HepG2 (cell line): ENCODE measurements around the gene METRN. TPM values are rescaled to one million over a fixed set of nuclear protein-coding genes. Genes with fewer than 3 reads are reported as not detected.

Experiments used
- ATF7 ChIP-seq, 2 experiments: fragments of 450-650 bp in 1 of 2; sonication (generic) in 1 of 2; formaldehyde crosslinking in 1 of 2; IDR thresholded peaks; 2 replicates each; pipeline versions ENCODE4 v1.4.0 to v1.6.1; 2016 to 2020; ENCODE audit warnings: antibody characterized with exemption in 1 of 2, mild to moderate bottlenecking in 1 of 2, missing genetic modification reagents in 1 of 2
- HCFC1 ChIP-seq: fragments of 150-350 bp; IDR thresholded peaks from 2 replicates; pipeline ENCODE4 v1.6.1; 2014; ENCODE audit warnings: low read depth, low read length
- HIVEP1 ChIP-seq: sonication (generic); formaldehyde crosslinking; IDR thresholded peaks from 2 replicates; pipeline ENCODE4 v1.4.0; 2020; ENCODE audit warnings: mild to moderate bottlenecking, missing genetic modification reagents
- HOXA9 ChIP-seq: sonication (generic); formaldehyde crosslinking; IDR thresholded peaks from 2 replicates; pipeline ENCODE4 v1.8.1; 2022; ENCODE audit warnings: missing genetic modification reagents, mild to moderate bottlenecking, moderate library complexity, borderline replicate concordance
- MXD3 ChIP-seq: IDR thresholded peaks from 2 replicates; pipeline ENCODE4 v1.6.1; 2016; ENCODE audit warnings: mild to moderate bottlenecking, missing biosample characterization, missing genetic modification reagents
- NFYC ChIP-seq: IDR thresholded peaks from 2 replicates; pipeline ENCODE4 v1.6.1; 2016; ENCODE audit warnings: missing genetic modification reagents, missing compliant biosample characterization
- PHF8 ChIP-seq: sonication (generic); formaldehyde crosslinking; IDR thresholded peaks from 2 replicates; pipeline ENCODE4 v1.5.0; 2020; ENCODE audit warnings: missing genetic modification reagents
- POLR2AphosphoS5 ChIP-seq: IDR thresholded peaks from 2 replicates; pipeline ENCODE4 v1.6.1; 2012; ENCODE audit warnings: low read depth, low read length
- RARG ChIP-seq: sonication (generic); formaldehyde crosslinking; IDR thresholded peaks from 2 replicates; pipeline ENCODE4 v1.4.0; 2020; ENCODE audit warnings: low read depth, mild to moderate bottlenecking, missing genetic modification reagents
- RELA ChIP-seq: sonication (generic); formaldehyde crosslinking; IDR thresholded peaks from 2 replicates; pipeline ENCODE4 v1.4.0; 2020; ENCODE audit warnings: missing genetic modification reagents
- SNAI1 ChIP-seq: sonication (generic); formaldehyde crosslinking; IDR thresholded peaks from 2 replicates; pipeline ENCODE4 v1.5.0; 2020; ENCODE audit warnings: mild to moderate bottlenecking, missing genetic modification reagents, borderline replicate concordance
- SP2 ChIP-seq: sonication (generic); formaldehyde crosslinking; IDR thresholded peaks from 2 replicates; pipeline ENCODE4 v1.5.1; 2020; ENCODE audit warnings: mild to moderate bottlenecking, missing genetic modification reagents
- WIZ ChIP-seq: sonication (generic); formaldehyde crosslinking; IDR thresholded peaks from 2 replicates; pipeline ENCODE4 v1.5.1; 2020; ENCODE audit warnings: mild to moderate bottlenecking, missing genetic modification reagents
- ZBTB14 ChIP-seq: sonication (generic); formaldehyde crosslinking; IDR thresholded peaks from 2 replicates; pipeline ENCODE4 v1.4.0; 2020; ENCODE audit warnings: missing genetic modification reagents
- ZNF446 ChIP-seq: sonication (generic); formaldehyde crosslinking; IDR thresholded peaks from 2 replicates; pipeline ENCODE4 v1.5.0; 2020; ENCODE audit warnings: mild to moderate bottlenecking, missing genetic modification reagents
- ZNF674 ChIP-seq: sonication (generic); formaldehyde crosslinking; IDR thresholded peaks from 2 replicates; pipeline ENCODE4 v1.5.0; 2020; ENCODE audit warnings: low read depth, mild to moderate bottlenecking, missing genetic modification reagents
- polyA plus RNA-seq, 8 experiments: library from polyadenylated mRNA; depleted of rRNA in 3 of 8; stranded (reverse) in 7 of 8; unstranded in 1 of 8; fragments of >200 nt; fragmentation: Illumina TruSeq in 4 of 8; extraction: Trizol in 4 of 8; gene quantifications; 2 replicates each; pipeline versions ENCODE4 v1.2.1 to v1.2.3, GENCODE V29; 2011 to 2016; ENCODE audit warnings: low read depth in 4 of 8, missing spikeins in 1 of 8, mixed read lengths in 1 of 8; ENCODE audit not compliant: insufficient read depth in 1 of 8
- total RNA-seq, 5 experiments: library from RNA; depleted of rRNA; stranded (reverse); fragments of >200 nt; fragmentation: Illumina TruSeq; extraction: Trizol; gene quantifications; 2 replicates each; pipeline ENCODE4 v1.2.3, GENCODE V29; 2016; ENCODE audit warnings: low read depth in 1 of 5
- TF ChIP-seq, protein P1 (sequence below): sonication (generic); formaldehyde crosslinking; IDR thresholded peaks from 2 replicates; pipeline ENCODE4 v1.4.0; 2020; ENCODE audit warnings: mild to moderate bottlenecking, low read depth, missing genetic modification reagents
- TF ChIP-seq, protein P2 (sequence below): sonication (generic); formaldehyde crosslinking; IDR thresholded peaks from 2 replicates; pipeline ENCODE4 v1.4.0; 2020; ENCODE audit warnings: missing genetic modification reagents, borderline replicate concordance

METRN gene
- total and polyA plus RNA-seq, 2 of the 13 experiments (the other 11 are each of a cell fraction or from before 2014, with no cell fraction given), result 25.5 to 46.1 TPM

- no peak for TF ChIP-seq ATF7 (IDR thresholded peaks at IDR 0.05)
- TF ChIP-seq ATF7 (CRISPR knock-in tag; IDR thresholded peaks at IDR 0.05), result peak; percentile 48; the same call in 1 of the 2 replicates
- TF ChIP-seq, protein P1, sequence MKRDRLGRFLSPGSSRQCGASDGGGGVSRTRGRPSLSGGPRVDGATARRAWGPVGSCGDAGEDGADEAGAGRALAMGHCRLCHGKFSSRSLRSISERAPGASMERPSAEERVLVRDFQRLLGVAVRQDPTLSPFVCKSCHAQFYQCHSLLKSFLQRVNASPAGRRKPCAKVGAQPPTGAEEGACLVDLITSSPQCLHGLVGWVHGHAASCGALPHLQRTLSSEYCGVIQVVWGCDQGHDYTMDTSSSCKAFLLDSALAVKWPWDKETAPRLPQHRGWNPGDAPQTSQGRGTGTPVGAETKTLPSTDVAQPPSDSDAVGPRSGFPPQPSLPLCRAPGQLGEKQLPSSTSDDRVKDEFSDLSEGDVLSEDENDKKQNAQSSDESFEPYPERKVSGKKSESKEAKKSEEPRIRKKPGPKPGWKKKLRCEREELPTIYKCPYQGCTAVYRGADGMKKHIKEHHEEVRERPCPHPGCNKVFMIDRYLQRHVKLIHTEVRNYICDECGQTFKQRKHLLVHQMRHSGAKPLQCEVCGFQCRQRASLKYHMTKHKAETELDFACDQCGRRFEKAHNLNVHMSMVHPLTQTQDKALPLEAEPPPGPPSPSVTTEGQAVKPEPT (CRISPR knock-in tag), result peak; percentile 77; the same call in 1 of the 2 replicates
- TF ChIP-seq ZNF674 (CRISPR knock-in tag), result peak; percentile 76; the same call in 1 of the 2 replicates
- TF ChIP-seq RELA (CRISPR knock-in tag), result 0 out of 2 replicates have a peak, but pooled peaks have one; percentile 54
- TF ChIP-seq, protein P2, sequence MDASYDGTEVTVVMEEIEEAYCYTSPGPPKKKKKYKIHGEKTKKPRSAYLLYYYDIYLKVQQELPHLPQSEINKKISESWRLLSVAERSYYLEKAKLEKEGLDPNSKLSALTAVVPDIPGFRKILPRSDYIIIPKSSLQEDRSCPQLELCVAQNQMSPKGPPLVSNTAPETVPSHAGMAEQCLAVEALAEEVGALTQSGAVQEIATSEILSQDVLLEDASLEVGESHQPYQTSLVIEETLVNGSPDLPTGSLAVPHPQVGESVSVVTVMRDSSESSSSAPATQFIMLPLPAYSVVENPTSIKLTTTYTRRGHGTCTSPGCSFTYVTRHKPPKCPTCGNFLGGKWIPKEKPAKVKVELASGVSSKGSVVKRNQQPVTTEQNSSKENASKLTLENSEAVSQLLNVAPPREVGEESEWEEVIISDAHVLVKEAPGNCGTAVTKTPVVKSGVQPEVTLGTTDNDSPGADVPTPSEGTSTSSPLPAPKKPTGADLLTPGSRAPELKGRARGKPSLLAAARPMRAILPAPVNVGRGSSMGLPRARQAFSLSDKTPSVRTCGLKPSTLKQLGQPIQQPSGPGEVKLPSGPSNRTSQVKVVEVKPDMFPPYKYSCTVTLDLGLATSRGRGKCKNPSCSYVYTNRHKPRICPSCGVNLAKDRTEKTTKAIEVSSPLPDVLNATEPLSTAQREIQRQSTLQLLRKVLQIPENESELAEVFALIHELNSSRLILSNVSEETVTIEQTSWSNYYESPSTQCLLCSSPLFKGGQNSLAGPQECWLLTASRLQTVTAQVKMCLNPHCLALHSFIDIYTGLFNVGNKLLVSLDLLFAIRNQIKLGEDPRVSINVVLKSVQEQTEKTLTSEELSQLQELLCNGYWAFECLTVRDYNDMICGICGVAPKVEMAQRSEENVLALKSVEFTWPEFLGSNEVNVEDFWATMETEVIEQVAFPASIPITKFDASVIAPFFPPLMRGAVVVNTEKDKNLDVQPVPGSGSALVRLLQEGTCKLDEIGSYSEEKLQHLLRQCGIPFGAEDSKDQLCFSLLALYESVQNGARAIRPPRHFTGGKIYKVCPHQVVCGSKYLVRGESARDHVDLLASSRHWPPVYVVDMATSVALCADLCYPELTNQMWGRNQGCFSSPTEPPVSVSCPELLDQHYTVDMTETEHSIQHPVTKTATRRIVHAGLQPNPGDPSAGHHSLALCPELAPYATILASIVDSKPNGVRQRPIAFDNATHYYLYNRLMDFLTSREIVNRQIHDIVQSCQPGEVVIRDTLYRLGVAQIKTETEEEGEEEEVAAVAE (CRISPR knock-in tag), result no peak
- TF ChIP-seq RARG, result no peak
- peak; percentile 60; the same call in 1 of the 2 replicates for TF ChIP-seq SNAI1
- peak; percentile 65 for TF ChIP-seq MXD3 (CRISPR knock-in tag)
- TF ChIP-seq NFYC (CRISPR knock-in tag), result 0 out of 2 replicates have a peak, but pooled peaks have one; percentile 17
- TF ChIP-seq ZNF446 (CRISPR knock-in tag), result peak; percentile 76; the same call in 1 of the 2 replicates
- TF ChIP-seq HIVEP1 (CRISPR knock-in tag), result peak; percentile 55; the same call in 1 of the 2 replicates
- peak; percentile 64 for TF ChIP-seq SP2
- peak; percentile 70 for TF ChIP-seq POLR2AphosphoS5
- TF ChIP-seq ZBTB14 (CRISPR knock-in tag), result 0 out of 2 replicates have a peak, but pooled peaks have one; percentile 8
- TF ChIP-seq WIZ, result peak; percentile 69
- peak; percentile 78 for TF ChIP-seq HOXA9 (CRISPR knock-in tag)
- peak; percentile 58 for TF ChIP-seq HCFC1
- TF ChIP-seq PHF8 (CRISPR knock-in tag), result peak; percentile 80
Observed at GRCh38 chr16:720990-721764, 6.3 kb downstream of the METRN start, which contains the start of gene ANTKMT (continued).
